HepG2 (cell line): Measurements from ENCODE around the gene MARCHF5.

Source experiments
- CEBPB ChIP-seq: IDR thresholded peaks from 2 replicates; pipeline ENCODE4 v1.6.1; 2011; ENCODE audit warnings: low read depth, low read length, improper control_type of control experiment, borderline replicate concordance
- EHMT2 ChIP-seq: fragments of 200-600 bp; sonication (generic); IDR thresholded peaks from 2 replicates; pipeline ENCODE4 v1.7.0; 2017; ENCODE audit warnings: antibody characterized with exemption, low read depth, low read length, borderline replicate concordance
- ELF3 ChIP-seq: IDR thresholded peaks from 2 replicates; pipeline ENCODE4 v1.6.1; 2016; ENCODE audit warnings: missing genetic modification reagents, missing compliant biosample characterization
- MXI1 ChIP-seq: IDR thresholded peaks from 3 replicates; pipeline ENCODE4 v1.6.1; 2012; ENCODE audit warnings: low read depth, low read length, inconsistent platforms, borderline replicate concordance
- POLR2A ChIP-seq, 2 experiments: IDR thresholded peaks; 2 replicates each; pipeline ENCODE4 v1.6.1; 2011; ENCODE audit warnings: low read depth in 2 of 2, low read length in 2 of 2, mild to moderate bottlenecking in 1 of 2, moderate library complexity in 1 of 2; ENCODE audit not compliant: insufficient read depth in 1 of 2
- TCF7 ChIP-seq: sonication (generic); IDR thresholded peaks from 2 replicates; pipeline ENCODE4 v1.6.1; 2016; ENCODE audit warnings: antibody characterized with exemption, low read depth
- TEAD3 ChIP-seq: optimal IDR thresholded peaks from 2 replicates; pipeline ENCODE3; 2016; ENCODE audit warnings: borderline replicate concordance
- WIZ ChIP-seq: sonication (generic); formaldehyde crosslinking; IDR thresholded peaks from 2 replicates; pipeline ENCODE4 v1.5.1; 2020; ENCODE audit warnings: mild to moderate bottlenecking, missing genetic modification reagents
- ZNF510 ChIP-seq: sonication (generic); formaldehyde crosslinking; IDR thresholded peaks from 2 replicates; pipeline ENCODE4 v1.4.0; 2020; ENCODE audit warnings: low read depth, mild to moderate bottlenecking, missing genetic modification reagents
- TF ChIP-seq, protein P1 (sequence below): sonication (generic); formaldehyde crosslinking; IDR thresholded peaks from 2 replicates; pipeline ENCODE4 v1.4.0; 2020; ENCODE audit warnings: mild to moderate bottlenecking, missing genetic modification reagents
- TF ChIP-seq, protein P2 (sequence below), 2 experiments: IDR thresholded peaks; 2 replicates each; pipeline ENCODE4 v1.6.1; 2011 to 2012; ENCODE audit warnings: low read length in 2 of 2, borderline replicate concordance in 1 of 2, low read depth in 1 of 2, mild to moderate bottlenecking in 1 of 2, moderate library complexity in 1 of 2

DNA sequence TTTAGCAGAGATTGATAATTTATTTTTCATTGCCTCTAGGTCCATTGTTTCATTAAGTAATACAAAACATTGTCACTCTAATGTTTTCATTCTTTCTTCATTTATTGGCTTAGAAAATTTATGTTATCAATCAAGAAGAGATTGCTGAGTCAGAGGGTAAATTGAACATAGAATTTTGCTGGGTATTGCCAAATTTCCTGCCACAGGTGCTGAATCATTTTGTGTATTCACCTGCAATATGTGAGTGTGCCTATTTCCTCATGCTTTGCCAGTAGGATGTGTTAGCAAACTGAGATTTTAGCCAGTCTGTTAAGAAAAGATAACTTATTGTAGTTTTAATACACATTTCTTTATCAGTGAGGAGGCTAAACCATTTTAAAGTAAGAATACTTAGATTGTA, 38.0 kb downstream of the MARCHF5 start:
- TF ChIP-seq EHMT2: no peak
- TF ChIP-seq, protein P1, sequence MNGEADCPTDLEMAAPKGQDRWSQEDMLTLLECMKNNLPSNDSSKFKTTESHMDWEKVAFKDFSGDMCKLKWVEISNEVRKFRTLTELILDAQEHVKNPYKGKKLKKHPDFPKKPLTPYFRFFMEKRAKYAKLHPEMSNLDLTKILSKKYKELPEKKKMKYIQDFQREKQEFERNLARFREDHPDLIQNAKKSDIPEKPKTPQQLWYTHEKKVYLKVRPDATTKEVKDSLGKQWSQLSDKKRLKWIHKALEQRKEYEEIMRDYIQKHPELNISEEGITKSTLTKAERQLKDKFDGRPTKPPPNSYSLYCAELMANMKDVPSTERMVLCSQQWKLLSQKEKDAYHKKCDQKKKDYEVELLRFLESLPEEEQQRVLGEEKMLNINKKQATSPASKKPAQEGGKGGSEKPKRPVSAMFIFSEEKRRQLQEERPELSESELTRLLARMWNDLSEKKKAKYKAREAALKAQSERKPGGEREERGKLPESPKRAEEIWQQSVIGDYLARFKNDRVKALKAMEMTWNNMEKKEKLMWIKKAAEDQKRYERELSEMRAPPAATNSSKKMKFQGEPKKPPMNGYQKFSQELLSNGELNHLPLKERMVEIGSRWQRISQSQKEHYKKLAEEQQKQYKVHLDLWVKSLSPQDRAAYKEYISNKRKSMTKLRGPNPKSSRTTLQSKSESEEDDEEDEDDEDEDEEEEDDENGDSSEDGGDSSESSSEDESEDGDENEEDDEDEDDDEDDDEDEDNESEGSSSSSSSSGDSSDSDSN (CRISPR knock-in tag): no peak
- TF ChIP-seq CEBPB: no peak
- TF ChIP-seq ELF3 (CRISPR knock-in tag): no peak
- TF ChIP-seq TCF7: no peak
- no peak for TF ChIP-seq ZNF510
- TF ChIP-seq MXI1: no peak
- TF ChIP-seq, protein P2, sequence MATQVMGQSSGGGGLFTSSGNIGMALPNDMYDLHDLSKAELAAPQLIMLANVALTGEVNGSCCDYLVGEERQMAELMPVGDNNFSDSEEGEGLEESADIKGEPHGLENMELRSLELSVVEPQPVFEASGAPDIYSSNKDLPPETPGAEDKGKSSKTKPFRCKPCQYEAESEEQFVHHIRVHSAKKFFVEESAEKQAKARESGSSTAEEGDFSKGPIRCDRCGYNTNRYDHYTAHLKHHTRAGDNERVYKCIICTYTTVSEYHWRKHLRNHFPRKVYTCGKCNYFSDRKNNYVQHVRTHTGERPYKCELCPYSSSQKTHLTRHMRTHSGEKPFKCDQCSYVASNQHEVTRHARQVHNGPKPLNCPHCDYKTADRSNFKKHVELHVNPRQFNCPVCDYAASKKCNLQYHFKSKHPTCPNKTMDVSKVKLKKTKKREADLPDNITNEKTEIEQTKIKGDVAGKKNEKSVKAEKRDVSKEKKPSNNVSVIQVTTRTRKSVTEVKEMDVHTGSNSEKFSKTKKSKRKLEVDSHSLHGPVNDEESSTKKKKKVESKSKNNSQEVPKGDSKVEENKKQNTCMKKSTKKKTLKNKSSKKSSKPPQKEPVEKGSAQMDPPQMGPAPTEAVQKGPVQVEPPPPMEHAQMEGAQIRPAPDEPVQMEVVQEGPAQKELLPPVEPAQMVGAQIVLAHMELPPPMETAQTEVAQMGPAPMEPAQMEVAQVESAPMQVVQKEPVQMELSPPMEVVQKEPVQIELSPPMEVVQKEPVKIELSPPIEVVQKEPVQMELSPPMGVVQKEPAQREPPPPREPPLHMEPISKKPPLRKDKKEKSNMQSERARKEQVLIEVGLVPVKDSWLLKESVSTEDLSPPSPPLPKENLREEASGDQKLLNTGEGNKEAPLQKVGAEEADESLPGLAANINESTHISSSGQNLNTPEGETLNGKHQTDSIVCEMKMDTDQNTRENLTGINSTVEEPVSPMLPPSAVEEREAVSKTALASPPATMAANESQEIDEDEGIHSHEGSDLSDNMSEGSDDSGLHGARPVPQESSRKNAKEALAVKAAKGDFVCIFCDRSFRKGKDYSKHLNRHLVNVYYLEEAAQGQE (IDR thresholded peaks at IDR 0.05; ENCODE audit: borderline replicate concordance in 1 of 2, low read depth in 1 of 2, low read length in 2 of 2): no peak
- no peak for TF ChIP-seq TEAD3 (CRISPR knock-in tag)
- no peak for TF ChIP-seq WIZ (CRISPR knock-in tag)
- no peak for TF ChIP-seq POLR2A (IDR thresholded peaks at IDR 0.05; ENCODE audit: insufficient read depth in 1 of 2, low read depth in 2 of 2, low read length in 2 of 2)
